Smooth muscle cell (in vitro differentiated cells): Measurements from ENCODE around the gene RIOX2. TPM values are rescaled to one million over a fixed set of nuclear protein-coding genes. Genes with fewer than 3 reads are reported as not detected.

ENCODE experiments used
- DNase-seq: peaks from one replicate; lab custom pipeline; 2025; ENCODE audit not compliant: unreplicated experiment; lab: John Stamatoyannopoulos, UW
- H2AFZ ChIP-seq: fragments of 200-600 bp; sonication (generic); 2 replicates; pipeline ENCODE4 v1.6.0; 2016; ENCODE audit warnings: antibody characterized with exemption, low read depth, mild to moderate bottlenecking
- H3F3A ChIP-seq: fragments of 200-600 bp; sonication (generic); 2 replicates; pipeline ENCODE4 v1.6.0; 2017; ENCODE audit warnings: antibody characterized with exemption, low read depth
- H3K27ac ChIP-seq: fragments of 200-600 bp; sonication (generic); 2 replicates; pipeline ENCODE4 v1.5.1; 2016; ENCODE audit warnings: low read depth, mild to moderate bottlenecking
- H3K27me3 ChIP-seq: fragments of 200-600 bp; sonication (generic); 2 replicates; pipeline ENCODE4 v1.6.1; 2016; ENCODE audit warnings: low read depth, mild to moderate bottlenecking
- H3K36me3 ChIP-seq: fragments of 200-600 bp; sonication (generic); 2 replicates; pipeline ENCODE4 v1.5.1; 2016; ENCODE audit warnings: low read depth
- H3K4me1 ChIP-seq: fragments of 200-600 bp; sonication (generic); 2 replicates; pipeline ENCODE4 v1.5.1; 2016; ENCODE audit warnings: low read depth
- H3K4me2 ChIP-seq: fragments of 200-600 bp; sonication (generic); 2 replicates; pipeline ENCODE4 v1.6.0; 2016; ENCODE audit warnings: mild to moderate bottlenecking
- H3K4me3 ChIP-seq: fragments of 200-600 bp; sonication (generic); 2 replicates; pipeline ENCODE4 v1.5.1; 2016; ENCODE audit warnings: mild to moderate bottlenecking
- H3K79me2 ChIP-seq: fragments of 200-600 bp; sonication (generic); 2 replicates; pipeline ENCODE4 v1.6.0; 2016; ENCODE audit warnings: low read depth, mild to moderate bottlenecking
- H3K9ac ChIP-seq: fragments of 200-600 bp; sonication (generic); 2 replicates; pipeline ENCODE4 v1.6.0; 2016; ENCODE audit warnings: low read depth
- H3K9me3 ChIP-seq: fragments of 200-600 bp; sonication (generic); replicated peaks from 2 replicates; pipeline ENCODE4 v1.5.1; 2016; ENCODE audit warnings: low read depth
- H4K20me1 ChIP-seq: fragments of 200-600 bp; sonication (generic); 2 replicates; pipeline ENCODE4 v1.6.0; 2016; ENCODE audit warnings: low read depth
- WGBS: methylation state at CpG from one replicate; pipeline ENCODE4 v1.1.7; 2016; ENCODE audit warnings: low lambda C conversion rate; 5-methylcytosine and 5-hydroxymethylcytosine counted together
- polyA plus RNA-seq: library from polyadenylated mRNA; unstranded; fragments of >200 nt; fragmentation: Nextera tagmentation; extraction: Ambion mirVana; gene quantifications from 2 replicates; pipeline ENCODE4 v1.2.1, GENCODE V29; 2016
- total RNA-seq: library from RNA; depleted of rRNA; stranded (reverse); fragments of >200 nt; gene quantifications from 2 replicates; pipeline ENCODE4 v1.2.3, GENCODE V29; 2014
- TF ChIP-seq, protein P1 (sequence below): fragments of 200-600 bp; sonication (generic); IDR thresholded peaks from 2 replicates; pipeline ENCODE4 v1.5.1; 2017; ENCODE audit warnings: borderline replicate concordance, mild to moderate bottlenecking, antibody characterized with exemption; ENCODE audit not compliant: insufficient read depth, poor library complexity, severe bottlenecking

RIOX2 gene
- total and polyA plus RNA-seq, 2 experiments from 2014 or later, result 14.6 to 17.8 TPM

- 96% methylated on average over 3 of the region's 3 CpGs for WGBS
- Histone ChIP-seq H3K36me3 (no peaks in the 10 kb centered on the region), H3K4me2 (no peak overlapping the region)
Measured at GRCh38 chr3:97895216-97895615, 77.0 kb downstream of the RIOX2 start.

DNA sequence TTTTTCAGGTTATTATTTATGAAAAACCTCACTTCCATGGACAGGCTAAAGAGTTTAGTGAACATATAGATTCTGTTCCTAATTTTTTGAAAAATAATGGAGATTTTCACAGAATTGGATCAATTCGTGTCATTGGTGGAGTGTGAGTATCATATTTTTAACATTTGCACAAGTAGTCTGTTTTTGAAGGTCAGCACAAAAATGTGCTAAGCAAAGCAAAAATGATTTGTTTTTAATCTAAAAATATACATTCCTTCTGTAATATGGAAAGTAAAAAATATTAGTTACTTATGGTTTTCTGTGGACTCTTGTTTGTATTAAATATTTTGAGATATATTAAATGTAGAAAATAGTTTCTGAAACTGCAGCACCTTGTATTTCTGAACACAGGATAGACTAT is 79.4 kb downstream of the RIOX2 start:
- TF ChIP-seq, protein P1, sequence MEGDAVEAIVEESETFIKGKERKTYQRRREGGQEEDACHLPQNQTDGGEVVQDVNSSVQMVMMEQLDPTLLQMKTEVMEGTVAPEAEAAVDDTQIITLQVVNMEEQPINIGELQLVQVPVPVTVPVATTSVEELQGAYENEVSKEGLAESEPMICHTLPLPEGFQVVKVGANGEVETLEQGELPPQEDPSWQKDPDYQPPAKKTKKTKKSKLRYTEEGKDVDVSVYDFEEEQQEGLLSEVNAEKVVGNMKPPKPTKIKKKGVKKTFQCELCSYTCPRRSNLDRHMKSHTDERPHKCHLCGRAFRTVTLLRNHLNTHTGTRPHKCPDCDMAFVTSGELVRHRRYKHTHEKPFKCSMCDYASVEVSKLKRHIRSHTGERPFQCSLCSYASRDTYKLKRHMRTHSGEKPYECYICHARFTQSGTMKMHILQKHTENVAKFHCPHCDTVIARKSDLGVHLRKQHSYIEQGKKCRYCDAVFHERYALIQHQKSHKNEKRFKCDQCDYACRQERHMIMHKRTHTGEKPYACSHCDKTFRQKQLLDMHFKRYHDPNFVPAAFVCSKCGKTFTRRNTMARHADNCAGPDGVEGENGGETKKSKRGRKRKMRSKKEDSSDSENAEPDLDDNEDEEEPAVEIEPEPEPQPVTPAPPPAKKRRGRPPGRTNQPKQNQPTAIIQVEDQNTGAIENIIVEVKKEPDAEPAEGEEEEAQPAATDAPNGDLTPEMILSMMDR, result no peak
- DNase-seq, result no peak
- Histone ChIP-seq H3K9ac (no peak overlapping the region), H3K79me2 (no peaks in the 10 kb centered on the region), H4K20me1 (no peaks in the 10 kb centered on the region), H3F3A (no peaks in the 10 kb centered on the region), H3K27ac (no peak overlapping the region), H3K4me2 (no peak overlapping the region), H3K4me3 (no peak overlapping the region), H3K36me3 (peaks cover 11% of the 10 kb centered on the region), H3K4me1 (no peaks in the 10 kb centered on the region), H3K9me3 (no peaks in the 10 kb centered on the region), H2AFZ (no peak overlapping the region), H3K27me3 (no peaks in the 10 kb centered on the region)
- 94% methylated on average over 1 of the region's 1 CpG for WGBS

More at GRCh38 chr3:97895216-97895615, 77.0 kb downstream of the RIOX2 start:
- Histone ChIP-seq H3K4me3 (no peak overlapping the region), H2AFZ (no peak overlapping the region), H3K27me3 (no peaks in the 10 kb centered on the region), H3K79me2 (no peaks in the 10 kb centered on the region), H4K20me1 (no peaks in the 10 kb centered on the region), H3K27ac (no peak overlapping the region), H3K9me3 (no peaks in the 10 kb centered on the region), H3F3A (no peaks in the 10 kb centered on the region), H3K9ac (no peak overlapping the region), H3K4me1 (no peaks in the 10 kb centered on the region)
- TF ChIP-seq, protein P1, result no peak
- DNase-seq, result no peak

Other genes with a start within 250 kb of the RIOX2 start
- gene ARL6, start 207.7 kb downstream of the RIOX2 start, total RNA-seq, result 14.6 and 27.0 TPM in 2 replicates
- gene ARL6, start 207.7 kb downstream of the RIOX2 start, polyA plus RNA-seq, result 5.3 and 5.8 TPM in 2 replicates
- 14.2 and 17.0 TPM in 2 replicates for gene CRYBG3, start 150.4 kb downstream of the RIOX2 start, total RNA-seq
- gene CRYBG3, start 150.4 kb downstream of the RIOX2 start, polyA plus RNA-seq, result 1.5 and 1.9 TPM in 2 replicates
- not detected in 2 replicates for gene GABRR3, start 62.9 kb upstream of the RIOX2 start, total RNA-seq
- not detected in 2 replicates for gene GABRR3, start 62.9 kb upstream of the RIOX2 start, polyA plus RNA-seq
- not detected in 2 replicates for gene OR5AC2, start 114.7 kb upstream of the RIOX2 start, total RNA-seq
- not detected in 2 replicates for gene OR5AC2, start 114.7 kb upstream of the RIOX2 start, polyA plus RNA-seq
- not detected in 2 replicates for gene OR5H1, start 158.3 kb upstream of the RIOX2 start, total RNA-seq
- gene OR5H1, start 158.3 kb upstream of the RIOX2 start, polyA plus RNA-seq, result not detected in 2 replicates
- not detected in 2 replicates for gene OR5H14, start 175.0 kb upstream of the RIOX2 start, total RNA-seq
- not detected in 2 replicates for gene OR5H14, start 175.0 kb upstream of the RIOX2 start, polyA plus RNA-seq
- not detected in 2 replicates for gene OR5H15, start 194.3 kb upstream of the RIOX2 start, total RNA-seq
- gene OR5H15, start 194.3 kb upstream of the RIOX2 start, polyA plus RNA-seq, result not detected in 2 replicates